GM13977 (cell line): ENCODE measurements around the gene TMEM132C.

Experiments
- DNase-seq: peaks from one replicate; pipeline ENCODE4 v3.0.0; 2012; ENCODE audit warnings: low spot score
- in situ Hi-C: fragments of 300-500 bp; cut with MboI; formaldehyde crosslinking; loops from one replicate; pipeline ENCODE4 v1.12.0; 2022; ENCODE audit warnings: low sequenced_read_pairs, low pct_unique_long_range_greater_than_20kb, mixed read lengths, inconsistent platforms; ENCODE audit not compliant: unreplicated experiment
- TF ChIP-seq, protein P1 (sequence below): IDR thresholded peaks from 2 replicates; pipeline ENCODE4 v1.5.1; 2012; ENCODE audit warnings: mild to moderate bottlenecking, control low read depth; ENCODE audit not compliant: insufficient read depth; ENCODE audit errors: extremely low read depth, missing control alignments

TMEM132C gene

DNA sequence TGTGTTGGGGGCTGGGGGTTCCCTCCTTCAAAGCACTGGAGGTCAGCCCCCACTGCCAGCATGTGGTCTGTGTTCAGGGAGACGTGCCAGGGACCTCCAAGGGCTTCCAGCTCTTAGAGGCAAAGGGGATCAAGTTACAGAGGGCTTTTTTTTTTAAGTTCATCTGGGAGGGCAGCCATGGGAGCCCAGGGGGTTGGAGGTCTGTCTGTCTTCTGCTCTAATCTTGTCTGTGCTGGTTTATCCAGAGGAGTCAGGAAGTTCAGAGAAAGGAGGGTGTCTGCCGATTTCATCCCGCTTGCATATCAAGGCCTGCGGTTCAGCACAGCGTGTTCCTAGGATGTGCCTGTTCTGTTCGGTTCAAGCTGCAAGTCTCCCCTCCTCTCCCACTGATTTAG is 72.2 kb downstream of the TMEM132C start:
- no peak for DNase-seq
- TF ChIP-seq, protein P1, sequence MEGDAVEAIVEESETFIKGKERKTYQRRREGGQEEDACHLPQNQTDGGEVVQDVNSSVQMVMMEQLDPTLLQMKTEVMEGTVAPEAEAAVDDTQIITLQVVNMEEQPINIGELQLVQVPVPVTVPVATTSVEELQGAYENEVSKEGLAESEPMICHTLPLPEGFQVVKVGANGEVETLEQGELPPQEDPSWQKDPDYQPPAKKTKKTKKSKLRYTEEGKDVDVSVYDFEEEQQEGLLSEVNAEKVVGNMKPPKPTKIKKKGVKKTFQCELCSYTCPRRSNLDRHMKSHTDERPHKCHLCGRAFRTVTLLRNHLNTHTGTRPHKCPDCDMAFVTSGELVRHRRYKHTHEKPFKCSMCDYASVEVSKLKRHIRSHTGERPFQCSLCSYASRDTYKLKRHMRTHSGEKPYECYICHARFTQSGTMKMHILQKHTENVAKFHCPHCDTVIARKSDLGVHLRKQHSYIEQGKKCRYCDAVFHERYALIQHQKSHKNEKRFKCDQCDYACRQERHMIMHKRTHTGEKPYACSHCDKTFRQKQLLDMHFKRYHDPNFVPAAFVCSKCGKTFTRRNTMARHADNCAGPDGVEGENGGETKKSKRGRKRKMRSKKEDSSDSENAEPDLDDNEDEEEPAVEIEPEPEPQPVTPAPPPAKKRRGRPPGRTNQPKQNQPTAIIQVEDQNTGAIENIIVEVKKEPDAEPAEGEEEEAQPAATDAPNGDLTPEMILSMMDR: no peak
- in situ Hi-C loops: no loop called here

DNA sequence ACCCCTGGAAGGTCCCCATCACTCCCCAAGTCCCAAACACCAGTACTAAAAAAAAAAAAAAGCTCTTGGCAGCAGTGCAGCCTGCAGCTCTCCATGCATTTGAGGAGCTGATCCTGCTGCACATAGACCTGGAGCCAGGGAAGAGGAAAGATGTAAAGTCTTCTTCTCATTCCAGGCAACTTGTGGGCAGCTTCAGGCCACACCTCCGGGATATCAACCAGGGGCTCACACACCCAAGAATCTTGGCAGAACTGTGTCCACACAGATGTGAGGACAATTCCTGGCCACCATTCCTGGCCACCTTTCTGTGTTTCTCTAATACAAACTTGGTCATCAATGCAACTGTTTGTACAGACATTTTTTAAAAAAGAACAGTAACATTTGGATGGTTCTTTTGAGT is 72.7 kb downstream of the TMEM132C start:
- TF ChIP-seq, protein P1: no peak
- in situ Hi-C loops: no loop called here

DNA sequence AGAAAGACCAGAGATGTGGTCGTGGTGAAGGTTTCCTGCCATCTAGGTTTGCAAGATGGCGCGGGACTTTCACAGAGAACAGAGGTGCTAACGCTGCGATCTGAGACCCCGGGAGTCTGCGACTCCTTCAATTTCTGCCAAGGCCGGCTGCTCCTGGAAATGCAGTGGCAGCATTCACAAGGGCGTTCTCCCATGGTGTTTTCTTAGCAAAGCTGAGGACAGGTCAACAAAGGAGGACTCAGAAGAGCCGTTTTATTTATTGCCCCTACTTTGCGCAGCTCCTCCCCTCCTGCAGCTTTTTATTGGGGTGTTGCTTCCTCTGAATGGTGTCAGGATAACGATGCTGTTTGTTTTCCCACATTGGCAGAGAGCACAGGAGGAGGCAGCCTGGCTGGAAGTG is 86.3 kb downstream of the TMEM132C start:
- TF ChIP-seq, protein P1: no peak
- no peak for DNase-seq
- in situ Hi-C loops: no loop called here

More for the DNA sequence above, 72.7 kb downstream of the TMEM132C start:
- no peak for DNase-seq

DNA sequence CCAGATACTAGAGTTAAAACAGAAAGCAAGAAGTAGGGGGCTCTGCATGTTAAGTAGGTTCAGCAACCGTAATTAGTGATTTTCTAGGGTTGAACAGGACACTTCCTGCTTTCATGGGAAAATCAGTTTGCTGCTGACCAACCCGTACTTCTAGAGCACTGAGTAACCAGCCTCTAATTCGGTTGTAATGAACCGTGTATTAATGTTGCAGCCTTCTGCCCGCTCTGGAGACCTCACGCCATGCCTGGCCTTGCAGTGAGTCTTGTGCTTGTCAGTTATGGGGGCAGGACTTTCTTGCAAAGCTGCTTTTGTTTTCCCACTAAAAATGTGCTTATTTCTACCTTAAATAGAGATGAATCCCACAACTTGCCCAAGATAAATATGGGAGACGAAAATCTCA is 89.6 kb downstream of the TMEM132C start:
- in situ Hi-C loops: no loop called here
- TF ChIP-seq, protein P1: no peak
- no peak for DNase-seq

DNA sequence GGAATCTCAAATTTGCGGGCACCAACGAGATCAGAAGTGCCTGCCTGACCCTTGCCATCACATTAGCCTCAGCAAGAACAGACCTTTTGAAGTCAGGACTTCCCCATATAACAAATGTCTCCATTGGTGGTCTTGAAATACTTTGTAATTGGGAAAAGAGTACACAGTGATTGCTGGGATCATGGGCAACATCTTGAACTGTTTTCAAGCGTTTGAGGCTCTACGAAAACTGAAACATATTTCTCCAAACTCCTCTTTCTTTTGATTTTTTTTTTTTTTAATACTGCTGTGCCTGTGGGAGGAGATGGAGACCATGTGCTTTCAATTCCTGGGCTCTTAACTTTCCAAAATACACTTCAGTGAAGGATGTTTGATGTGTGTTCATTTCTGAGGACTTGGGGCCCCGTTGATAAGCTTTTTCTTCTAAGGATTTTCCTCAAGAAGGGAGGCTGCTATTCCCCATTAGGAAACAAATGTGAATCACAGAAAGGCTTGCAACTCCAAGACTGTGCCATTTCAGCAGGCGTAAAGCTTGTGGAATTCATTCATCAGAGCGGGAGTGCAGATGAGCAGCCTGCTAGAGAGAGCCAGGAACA is 94.5 kb downstream of the TMEM132C start:
- TF ChIP-seq, protein P1: no peak
- in situ Hi-C loops: no loop called here
- no peak for DNase-seq

DNA sequence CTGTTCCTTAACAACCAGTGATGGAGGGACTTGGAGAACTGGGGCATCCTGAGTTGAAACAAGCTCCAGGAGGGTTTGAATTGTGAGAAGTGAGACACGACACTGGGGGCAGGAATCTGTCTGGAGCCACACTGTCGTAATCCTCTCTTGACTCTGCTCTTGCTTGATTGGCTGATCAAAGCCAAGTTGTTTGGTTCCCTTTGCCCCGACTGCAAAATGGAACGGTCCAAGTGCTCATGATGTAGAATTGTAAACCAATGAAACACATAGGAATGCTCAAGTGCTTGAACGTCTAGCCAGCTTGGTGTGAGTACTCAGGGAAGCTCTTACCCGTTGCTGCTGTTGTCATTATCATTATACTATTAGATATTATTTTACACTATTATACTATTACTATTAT is 98.1 kb downstream of the TMEM132C start:
- TF ChIP-seq, protein P1: no peak
- DNase-seq: no peak
- in situ Hi-C loops: no loop called here

DNA sequence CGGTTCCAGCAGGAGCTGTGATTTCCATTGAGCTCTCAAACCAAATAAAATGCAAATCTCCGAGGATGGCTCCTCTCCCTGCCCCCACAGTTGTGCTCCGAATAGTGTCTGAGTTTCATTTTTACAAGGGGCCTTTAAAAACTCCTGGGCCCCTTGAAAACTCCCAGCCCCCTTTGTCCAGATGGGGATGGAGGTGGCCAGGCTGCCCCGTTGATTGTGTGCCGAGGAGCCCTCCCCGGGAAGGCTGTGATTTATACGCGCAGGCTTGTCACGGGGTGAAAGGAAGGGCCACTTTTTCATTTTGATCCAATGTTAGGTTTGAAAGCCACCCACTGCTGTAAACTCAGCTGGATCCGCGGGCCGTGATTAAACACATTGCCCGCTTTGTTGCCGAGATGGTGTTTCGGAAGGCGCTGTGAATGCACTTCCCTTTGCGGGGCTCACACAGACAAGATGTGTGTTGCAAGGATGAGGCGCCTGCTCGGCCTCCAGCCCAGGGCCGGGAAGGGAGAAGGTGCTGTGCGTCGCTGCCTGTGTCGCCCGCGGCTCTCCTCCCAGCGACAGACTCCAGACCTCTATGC is 98.8 kb downstream of the TMEM132C start:
- TF ChIP-seq, protein P1: no peak
- in situ Hi-C loops: no loop called here
- DNase-seq: no peak
